GM12872 (cell line): ENCODE measurements around the gene CACNG5.

Experiments
- TF ChIP-seq, protein P1 (sequence below): IDR thresholded peaks from 3 replicates; pipeline ENCODE4 v1.5.1; 2011; ENCODE audit warnings: low read depth, mild to moderate bottlenecking, low read length, moderate library complexity; ENCODE audit not compliant: insufficient read depth

CACNG5 gene

DNA sequence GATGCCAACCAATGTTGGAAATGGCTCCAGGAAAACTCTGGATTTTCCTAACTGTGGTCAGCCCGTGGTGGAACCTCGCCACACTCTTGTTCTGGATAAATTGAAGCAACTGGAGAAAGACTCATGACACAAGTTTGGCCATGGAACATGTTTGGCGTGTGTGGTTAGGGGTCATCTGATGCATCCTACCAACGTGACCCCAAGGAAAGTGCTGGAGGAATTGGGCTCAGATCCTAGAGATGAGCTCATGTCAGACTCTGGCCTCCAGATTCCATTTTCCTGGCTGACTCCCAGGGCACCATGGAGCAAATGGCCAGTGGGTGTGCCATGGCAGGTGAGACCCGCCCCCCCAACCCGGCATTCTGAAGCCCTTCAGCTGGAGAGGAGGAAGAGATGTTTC, 58.5 kb downstream of the CACNG5 start:
- TF ChIP-seq, protein P1, sequence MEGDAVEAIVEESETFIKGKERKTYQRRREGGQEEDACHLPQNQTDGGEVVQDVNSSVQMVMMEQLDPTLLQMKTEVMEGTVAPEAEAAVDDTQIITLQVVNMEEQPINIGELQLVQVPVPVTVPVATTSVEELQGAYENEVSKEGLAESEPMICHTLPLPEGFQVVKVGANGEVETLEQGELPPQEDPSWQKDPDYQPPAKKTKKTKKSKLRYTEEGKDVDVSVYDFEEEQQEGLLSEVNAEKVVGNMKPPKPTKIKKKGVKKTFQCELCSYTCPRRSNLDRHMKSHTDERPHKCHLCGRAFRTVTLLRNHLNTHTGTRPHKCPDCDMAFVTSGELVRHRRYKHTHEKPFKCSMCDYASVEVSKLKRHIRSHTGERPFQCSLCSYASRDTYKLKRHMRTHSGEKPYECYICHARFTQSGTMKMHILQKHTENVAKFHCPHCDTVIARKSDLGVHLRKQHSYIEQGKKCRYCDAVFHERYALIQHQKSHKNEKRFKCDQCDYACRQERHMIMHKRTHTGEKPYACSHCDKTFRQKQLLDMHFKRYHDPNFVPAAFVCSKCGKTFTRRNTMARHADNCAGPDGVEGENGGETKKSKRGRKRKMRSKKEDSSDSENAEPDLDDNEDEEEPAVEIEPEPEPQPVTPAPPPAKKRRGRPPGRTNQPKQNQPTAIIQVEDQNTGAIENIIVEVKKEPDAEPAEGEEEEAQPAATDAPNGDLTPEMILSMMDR: no peak

DNA sequence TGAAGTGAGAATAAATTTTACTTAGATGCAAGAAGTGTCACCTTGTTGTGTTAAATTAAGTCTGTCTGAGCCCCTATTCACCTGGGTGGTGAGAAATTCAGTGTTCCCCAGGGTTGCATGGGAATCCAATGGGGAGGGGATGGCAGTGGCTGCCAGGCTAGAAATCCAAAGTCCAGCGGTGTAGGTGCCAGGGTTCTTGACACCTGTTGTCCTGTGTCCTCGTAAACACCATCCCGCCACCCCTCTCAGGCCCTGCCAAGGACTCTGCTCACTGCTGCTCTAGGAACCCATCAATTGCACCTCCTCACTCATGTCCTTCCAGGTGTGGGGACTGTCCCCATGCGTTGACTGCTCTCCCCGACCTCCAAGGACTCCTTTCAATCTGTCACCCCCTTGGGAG, 58.9 kb downstream of the CACNG5 start:
- TF ChIP-seq, protein P1: no peak

DNA sequence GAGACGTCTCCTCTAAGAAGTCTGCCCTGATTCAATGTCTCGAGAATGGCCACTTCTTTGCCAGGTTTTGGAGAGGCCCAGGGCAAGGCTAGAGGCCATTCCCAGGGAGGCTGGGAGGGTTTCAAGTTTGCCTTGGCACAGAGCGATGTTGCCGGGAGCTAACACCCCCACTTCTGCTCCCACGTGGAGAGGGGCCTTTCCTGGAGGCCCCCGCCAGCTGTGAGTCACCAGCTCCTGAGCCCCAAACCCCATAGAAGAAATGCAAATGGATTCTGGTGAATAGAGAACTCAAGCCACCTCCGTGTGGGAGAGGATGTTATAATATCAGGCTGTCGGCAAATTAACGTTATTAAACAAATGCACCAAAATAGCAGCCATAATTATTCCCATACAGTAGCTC, 62.2 kb downstream of the CACNG5 start:
- TF ChIP-seq, protein P1: no peak

DNA sequence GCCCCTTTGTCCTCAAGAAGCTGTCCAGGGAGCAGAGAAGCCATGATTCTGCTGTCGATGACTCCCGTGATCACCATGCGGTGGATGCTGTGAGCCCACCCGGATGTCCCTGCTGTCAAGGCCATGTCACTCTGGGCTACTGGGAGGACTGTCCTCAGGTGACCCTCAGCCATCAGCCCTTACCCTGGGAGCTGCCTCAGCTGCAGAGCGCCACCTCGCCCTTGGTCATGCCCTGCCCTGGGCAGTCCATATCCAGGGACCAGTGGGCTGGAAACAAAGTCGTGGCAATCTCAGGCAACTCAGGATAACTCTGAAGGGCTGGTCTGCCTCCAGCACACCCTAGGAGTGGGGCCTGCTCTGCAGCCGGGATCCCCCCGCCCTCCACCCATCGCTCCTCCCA, 63.6 kb downstream of the CACNG5 start:
- TF ChIP-seq, protein P1: no peak

DNA sequence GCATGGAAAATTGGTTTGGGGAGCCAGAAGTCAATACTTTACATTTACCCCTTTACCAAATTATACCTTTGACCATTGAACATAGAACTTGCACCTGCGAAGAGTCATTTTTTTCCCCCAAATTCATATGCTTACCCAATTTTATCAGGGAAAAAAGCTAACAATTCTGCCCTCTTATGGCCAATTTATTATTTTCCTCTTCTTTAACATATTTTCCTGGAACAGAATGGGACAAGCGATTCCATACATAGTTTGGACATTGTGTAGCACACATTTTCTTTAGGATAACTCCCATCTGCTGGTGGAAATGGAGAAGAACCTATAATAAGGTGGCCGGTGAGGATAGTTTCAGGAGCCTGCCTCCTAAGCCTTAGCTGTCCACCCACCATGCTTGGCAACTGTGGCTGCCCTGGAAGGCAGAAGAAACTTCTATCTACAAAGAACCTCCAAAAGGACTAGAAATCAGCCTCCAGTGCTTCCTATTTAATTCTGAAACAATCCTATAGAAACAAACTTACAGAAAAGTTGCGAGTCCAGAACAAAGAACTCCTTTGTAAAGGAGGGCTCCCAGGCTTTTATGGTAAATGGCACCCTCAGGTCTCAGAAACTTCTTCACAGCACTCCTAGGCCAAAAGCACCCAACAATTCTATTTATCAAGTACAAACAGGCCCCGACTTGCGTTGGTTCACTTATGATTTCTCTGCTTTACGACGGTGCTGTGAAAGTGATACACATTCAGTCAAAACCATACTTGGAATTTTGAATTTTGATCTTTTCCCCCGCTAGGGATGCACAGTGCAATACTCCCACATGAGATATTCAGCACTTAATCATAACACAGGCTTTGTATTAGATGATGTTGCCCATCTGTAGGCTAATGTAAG, 65.5 kb downstream of the CACNG5 start:
- TF ChIP-seq, protein P1: 0 out of 3 replicates have a peak, but pooled peaks have one; percentile 11

DNA sequence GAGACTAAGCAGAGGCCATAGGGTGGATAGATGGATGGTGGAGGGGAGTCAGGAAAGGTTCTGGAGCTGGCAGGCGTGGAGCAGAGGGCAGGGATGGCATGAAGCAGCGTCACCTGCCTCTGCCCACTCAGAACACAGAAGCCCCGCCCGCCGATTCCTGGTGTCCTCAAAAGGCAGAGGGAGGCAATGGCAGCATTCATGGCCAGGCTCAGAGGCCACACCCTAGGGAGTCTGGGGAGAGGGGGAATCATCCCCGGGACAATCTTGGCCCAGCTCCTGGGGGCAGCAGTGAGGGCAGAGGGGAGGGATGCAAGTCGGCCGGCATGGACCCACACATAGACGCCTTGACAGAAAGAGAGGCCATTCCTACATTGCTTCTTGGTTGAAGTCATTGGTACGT, 68.9 kb downstream of the CACNG5 start:
- TF ChIP-seq, protein P1: no peak

DNA sequence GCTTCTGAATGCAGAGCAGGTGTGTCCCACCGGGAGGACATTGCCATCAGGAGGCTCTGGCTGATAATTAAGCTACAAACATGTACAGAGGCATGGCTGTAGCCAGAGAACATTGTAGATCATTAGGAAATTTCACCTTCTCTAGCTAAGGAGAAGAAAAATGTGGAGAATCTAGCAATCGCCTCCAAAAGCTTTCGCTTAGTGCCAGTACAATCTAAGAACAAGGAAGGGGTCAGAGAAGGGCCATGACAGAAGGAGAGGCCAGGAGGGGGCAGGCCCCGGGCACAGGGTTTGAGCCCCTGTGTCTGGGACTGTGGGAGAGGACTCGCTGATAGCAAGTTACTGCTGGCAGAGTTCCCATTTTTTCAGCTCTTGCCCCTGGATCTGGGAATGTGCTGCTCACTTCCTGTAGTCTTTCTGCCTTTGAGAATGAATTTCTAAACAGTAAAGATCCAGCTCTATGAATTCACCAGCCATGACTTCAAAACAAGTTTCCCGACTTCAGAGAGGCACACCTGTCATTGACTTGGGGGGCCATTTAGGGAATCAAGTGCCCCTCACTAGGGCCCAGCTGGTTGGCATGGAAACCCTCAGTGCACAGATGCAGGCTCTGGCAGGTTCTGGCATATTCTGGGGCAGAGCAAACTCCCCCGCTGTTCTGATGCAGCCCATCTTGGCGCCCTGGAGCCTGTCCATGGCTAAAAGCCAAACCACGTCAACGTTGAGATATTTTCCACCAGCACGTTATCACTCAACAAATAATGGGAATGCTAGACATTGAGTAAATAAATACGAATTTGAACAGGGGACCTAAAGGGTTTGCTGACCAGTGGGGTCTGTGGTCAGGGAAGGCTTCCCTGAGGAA, 70.1 kb downstream of the CACNG5 start:
- TF ChIP-seq, protein P1: no peak
